Measurements from ENCODE around the gene ZNF70. TPM values are rescaled to one million over a fixed set of nuclear protein-coding genes. Genes with fewer than 3 reads are reported as not detected.

Gene ZNF70
- total and polyA plus RNA-seq, 2 of the 13 experiments (the other 11 are each of a cell fraction or from before 2014, with no cell fraction given), result 0.62 to 3.6 TPM

DNA sequence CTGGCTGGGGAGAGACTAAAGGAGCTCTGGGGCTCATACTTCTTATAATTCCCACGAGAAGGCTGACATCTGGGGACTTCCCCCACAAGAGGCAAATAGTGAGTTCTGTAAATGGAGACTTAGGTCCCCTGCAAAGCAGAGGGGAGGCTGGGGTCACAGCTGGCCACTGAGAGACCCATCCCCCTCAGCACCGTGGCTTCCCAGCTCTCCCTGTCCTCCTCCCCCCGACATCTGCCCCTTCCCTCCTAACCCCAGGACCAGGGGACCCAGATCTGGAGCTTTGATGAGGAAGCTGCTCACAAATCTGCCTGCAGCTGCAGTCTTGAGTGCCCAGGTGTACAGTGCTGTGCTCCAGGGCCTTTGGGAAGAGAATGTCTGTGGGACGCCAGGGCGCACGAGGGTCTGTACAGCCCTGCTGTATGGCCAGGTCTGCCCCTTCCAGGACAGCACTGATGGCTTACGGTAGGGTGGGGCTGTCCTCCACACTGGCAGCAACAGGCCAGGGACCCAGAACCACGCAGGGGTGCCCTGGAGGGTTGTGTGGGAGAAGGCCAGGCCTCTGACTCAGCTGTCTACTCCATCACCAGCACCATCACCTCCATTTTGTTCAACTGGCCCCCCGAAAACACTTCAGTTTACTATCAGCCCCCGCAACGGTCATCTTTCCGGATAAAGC lies 59.0 kb downstream of the ZNF70 start:
- intact Hi-C loops (cut with micrococcal nuclease; ENCODE audit: unreplicated experiment) (no loop called here), in situ Hi-C loops (cut with HindIII; ENCODE audit: extremely low pct_ligation_motif_present, low pct_unique_long_range_greater_than_20kb) (no loop called here)
- H3K27ac ChIP-seq (ENCODE audit: extremely low read length, insufficient read depth, low read length), result no peak overlapping the region
- H3K9me3 ChIP-seq (ENCODE audit: low read length), result no peaks in the 10 kb centered on the region
- no peak overlapping the region for H3K4me3 ChIP-seq (replicated peaks in 1 of 3; ENCODE audit: insufficient read depth in 1 of 3, low read depth in 2 of 3, low read length in 3 of 3)
- no peaks in the 10 kb centered on the region for H3K79me2 ChIP-seq (ENCODE audit: insufficient read depth, low read length)
- H3K4me2 ChIP-seq (ENCODE audit: low read depth, low read length), result no peak overlapping the region
- H3K36me3 ChIP-seq (replicated peaks in 1 of 2; ENCODE audit: control insufficient read depth in 1 of 2, insufficient read depth in 2 of 2, low read length in 2 of 2), result peaks cover 18 to 44% of the 10 kb centered on the region in 2 experiments; a peak in 4 of 5 replicates
- no TSS peak for BruUV-seq (replicated peaks)
- peaks cover 6% of the 10 kb centered on the region; the same call in 1 of the 2 replicates for H4K20me1 ChIP-seq (ENCODE audit: insufficient read depth, low read length)
- no peaks in the 10 kb centered on the region for H3K27me3 ChIP-seq (ENCODE audit: control insufficient read depth in 1 of 2, insufficient read depth in 2 of 2, low read length in 2 of 2)
- POLR2A ChIA-PET, result interaction anchor here (1.5 kb wide), 1 partner anchor 16 kb away, joined by 6 read pairs; no protein-coding TSS in a partner anchor
- FAIRE-seq (no peak), DNase-seq (ENCODE audit: low spot score) (no peak), ATAC-seq (no peak)
- TF ChIP-seq, protein P1, sequence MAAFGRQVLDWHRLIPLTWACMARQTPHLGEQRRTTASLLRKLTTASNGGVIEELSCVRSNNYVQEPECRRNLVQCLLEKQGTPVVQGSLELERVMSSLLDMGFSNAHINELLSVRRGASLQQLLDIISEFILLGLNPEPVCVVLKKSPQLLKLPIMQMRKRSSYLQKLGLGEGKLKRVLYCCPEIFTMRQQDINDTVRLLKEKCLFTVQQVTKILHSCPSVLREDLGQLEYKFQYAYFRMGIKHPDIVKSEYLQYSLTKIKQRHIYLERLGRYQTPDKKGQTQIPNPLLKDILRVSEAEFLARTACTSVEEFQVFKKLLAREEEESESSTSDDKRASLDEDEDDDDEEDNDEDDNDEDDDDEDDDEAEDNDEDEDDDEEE (CRISPR knock-in tag; IDR thresholded peaks at IDR 0.05), result no peak
- TF ChIP-seq, protein P2, sequence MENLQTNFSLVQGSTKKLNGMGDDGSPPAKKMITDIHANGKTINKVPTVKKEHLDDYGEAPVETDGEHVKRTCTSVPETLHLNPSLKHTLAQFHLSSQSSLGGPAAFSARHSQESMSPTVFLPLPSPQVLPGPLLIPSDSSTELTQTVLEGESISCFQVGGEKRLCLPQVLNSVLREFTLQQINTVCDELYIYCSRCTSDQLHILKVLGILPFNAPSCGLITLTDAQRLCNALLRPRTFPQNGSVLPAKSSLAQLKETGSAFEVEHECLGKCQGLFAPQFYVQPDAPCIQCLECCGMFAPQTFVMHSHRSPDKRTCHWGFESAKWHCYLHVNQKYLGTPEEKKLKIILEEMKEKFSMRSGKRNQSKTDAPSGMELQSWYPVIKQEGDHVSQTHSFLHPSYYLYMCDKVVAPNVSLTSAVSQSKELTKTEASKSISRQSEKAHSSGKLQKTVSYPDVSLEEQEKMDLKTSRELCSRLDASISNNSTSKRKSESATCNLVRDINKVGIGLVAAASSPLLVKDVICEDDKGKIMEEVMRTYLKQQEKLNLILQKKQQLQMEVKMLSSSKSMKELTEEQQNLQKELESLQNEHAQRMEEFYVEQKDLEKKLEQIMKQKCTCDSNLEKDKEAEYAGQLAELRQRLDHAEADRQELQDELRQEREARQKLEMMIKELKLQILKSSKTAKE (CRISPR knock-in tag; IDR thresholded peaks at IDR 0.05; ENCODE audit: borderline replicate concordance), result no peak
- no peak for TF ChIP-seq SRSF1 (optimal IDR thresholded peaks at IDR 0.05; ENCODE audit: low read depth, low read length)
- no peak for TF ChIP-seq NFKBIZ (CRISPR knock-in tag; IDR thresholded peaks at IDR 0.05)
- no peak for TF ChIP-seq ZNF646 (CRISPR knock-in tag; IDR thresholded peaks at IDR 0.05)
- no peak for TF ChIP-seq ZNF350 (CRISPR knock-in tag; IDR thresholded peaks at IDR 0.05; ENCODE audit: borderline replicate concordance, low read depth)
- TF ChIP-seq ZNF17 (CRISPR knock-in tag; IDR thresholded peaks at IDR 0.05), result no peak
- 93% methylated on average over 8 of the region's 12 CpGs for WGBS (ENCODE audit: low lambda C conversion rate)
- H3K4me1 ChIP-seq (ENCODE audit: insufficient read depth, low read length), result no peaks in the 10 kb centered on the region
- CTCF ChIA-PET (ENCODE audit: low intra/inter-chr PET ratio, low total read pairs), result no interaction called here
- H2AFZ ChIP-seq (ENCODE audit: low read length), result no peak overlapping the region
- no peak overlapping the region for H3K9ac ChIP-seq (ENCODE audit: insufficient read depth, low read depth, low read length)
